Measurements from ENCODE around the gene CREG2. TPM values are rescaled to one million over a fixed set of nuclear protein-coding genes. Genes with fewer than 3 reads are reported as not detected.
A peak's percentile ranks its signal among the peaks of the same experiment; 100 is the strongest.

The CREG2 gene
- total and polyA plus RNA-seq, 2 donors (not counting 1 experiment from before 2014, with no cell fraction given): 0.10 TPM; not detected in 1

GRCh38 chr2:101329026-101329425 lies 58.3 kb downstream of the CREG2 start:
- ChIA-PET POLR2A (no interaction called here), CTCF (interaction anchor here (0.9 to 1.6 kb wide), 3 partner anchors 12 to 124 kb away, joined by 3 to 9 read pairs (median 3); no protein-coding TSS in a partner anchor)
- intact Hi-C loops (cut with micrococcal nuclease): no loop called here
- H3K4me1 Mint-ChIP-seq: no peaks in the 10 kb centered on the region
- Histone ChIP-seq H3K9ac (ENCODE audit: low read length) (no peak overlapping the region), H3K9me3 (ENCODE audit: control extremely low read depth in 1 of 3, control insufficient read depth in 2 of 3, insufficient read depth in 1 of 3, low read length in 2 of 3) (peaks cover 0 to 8% (median 0%) of the 10 kb centered on the region in 3 donors), H3K4me2 (replicated peaks; ENCODE audit: low read depth, low read length, poor library complexity, severe bottlenecking) (peak overlapping the region; percentile 41), H3K79me2 (ENCODE audit: control insufficient read depth, insufficient read depth, low read length) (no peaks in the 10 kb centered on the region), H2AFZ (ENCODE audit: insufficient read depth, low read depth, low read length, poor library complexity, severe bottlenecking) (no peak overlapping the region), H3K4me1 (ENCODE audit: control insufficient read depth in 2 of 2, insufficient read depth in 2 of 2, low read length in 2 of 2) (peaks cover 18 to 19% of the 10 kb centered on the region in 2 donors), H3K27ac (ENCODE audit: low read length in 2 of 2) (no peak overlapping the region), H4K20me1 (ENCODE audit: control insufficient read depth, insufficient read depth, low read length, poor library complexity, severe bottlenecking) (no peaks in the 10 kb centered on the region), H3K4me3 (ENCODE audit: control extremely low read depth in 1 of 5, extremely low read depth in 1 of 5, insufficient read depth in 1 of 5, low read depth in 2 of 5, low read length in 4 of 5) (no peak overlapping the region), H3K36me3 (replicated peaks in 1 of 2; ENCODE audit: control extremely low read depth in 1 of 2, control insufficient read depth in 1 of 2, extremely low read depth in 1 of 2, insufficient read depth in 2 of 2, low read length in 1 of 2) (no peaks in the 10 kb centered on the region), H3K27me3 (replicated peaks in 1 of 4; ENCODE audit: control extremely low read depth in 1 of 4, control insufficient read depth in 3 of 4, insufficient read depth in 4 of 4, low read length in 3 of 4) (no peaks in the 10 kb centered on the region)
- DNase-seq (no peak), ATAC-seq (ENCODE audit: low read depth) (no peak)
- H3K9me3 Mint-ChIP-seq (ENCODE audit: insufficient read depth): no peaks in the 10 kb centered on the region
- WGBS (ENCODE audit: insufficient coverage): no CpG with 5 or more reads among the region's 4 CpGs
- TF ChIP-seq EZH2 (IDR thresholded peaks at IDR 0.05; ENCODE audit: borderline replicate concordance, insufficient read depth, low read depth, low read length, poor library complexity, severe bottlenecking): no peak
- no peak for TF ChIP-seq CTCF (IDR thresholded peaks at IDR 0.05)
- no peak overlapping the region for H3K27ac Mint-ChIP-seq
- H3K27me3 Mint-ChIP-seq: no peaks in the 10 kb centered on the region
- no peak overlapping the region for H3K4me3 Mint-ChIP-seq

GRCh38 chr2:101328474-101329007 lies 58.8 kb downstream of the CREG2 start:
- Histone ChIP-seq H3K79me2 (ENCODE audit: control insufficient read depth, insufficient read depth, low read length) (no peaks in the 10 kb centered on the region), H3K9ac (ENCODE audit: low read length) (no peak overlapping the region), H3K4me3 (ENCODE audit: control extremely low read depth in 1 of 5, extremely low read depth in 1 of 5, insufficient read depth in 1 of 5, low read depth in 2 of 5, low read length in 4 of 5) (peak overlapping the region in 1 of 5 experiments; percentile 0), H3K27me3 (replicated peaks in 1 of 4; ENCODE audit: control extremely low read depth in 1 of 4, control insufficient read depth in 3 of 4, insufficient read depth in 4 of 4, low read length in 3 of 4) (no peaks in the 10 kb centered on the region), H3K36me3 (replicated peaks in 1 of 2; ENCODE audit: control extremely low read depth in 1 of 2, control insufficient read depth in 1 of 2, extremely low read depth in 1 of 2, insufficient read depth in 2 of 2, low read length in 1 of 2) (no peaks in the 10 kb centered on the region), H3K27ac (ENCODE audit: low read length in 2 of 2) (peak overlapping the region in 1 of 2 donors; percentile 22), H3K4me2 (replicated peaks; ENCODE audit: low read depth, low read length, poor library complexity, severe bottlenecking) (peak overlapping the region; percentile 41), H2AFZ (ENCODE audit: insufficient read depth, low read depth, low read length, poor library complexity, severe bottlenecking) (peak overlapping the region; percentile 49), H3K9me3 (ENCODE audit: control extremely low read depth in 1 of 3, control insufficient read depth in 2 of 3, insufficient read depth in 1 of 3, low read length in 2 of 3) (peaks cover 0 to 8% (median 0%) of the 10 kb centered on the region in 3 donors), H3K4me1 (ENCODE audit: control insufficient read depth in 2 of 2, insufficient read depth in 2 of 2, low read length in 2 of 2) (peaks cover 18 to 19% of the 10 kb centered on the region in 2 donors), H4K20me1 (ENCODE audit: control insufficient read depth, insufficient read depth, low read length, poor library complexity, severe bottlenecking) (no peaks in the 10 kb centered on the region)
- ATAC-seq (ENCODE audit: low read depth) (peak; percentile 24), DNase-seq (no peak)
- ChIA-PET CTCF (interaction anchor here (0.6 to 1.6 kb wide), 4 partner anchors 12 to 123 kb away, joined by 3 to 9 read pairs (median 4); no protein-coding TSS in a partner anchor), POLR2A (no interaction called here)
- H3K9me3 Mint-ChIP-seq (ENCODE audit: insufficient read depth): no peaks in the 10 kb centered on the region
- H3K4me1 Mint-ChIP-seq: no peaks in the 10 kb centered on the region
- intact Hi-C loops (cut with micrococcal nuclease): no loop called here
- WGBS (ENCODE audit: insufficient coverage): 0% methylated on average over 2 of the region's 3 CpGs
- no peak for TF ChIP-seq CTCF (IDR thresholded peaks at IDR 0.05)
- TF ChIP-seq EZH2 (IDR thresholded peaks at IDR 0.05; ENCODE audit: borderline replicate concordance, insufficient read depth, low read depth, low read length, poor library complexity, severe bottlenecking): no peak
- no peaks in the 10 kb centered on the region for H3K27me3 Mint-ChIP-seq
- no peak overlapping the region for H3K4me3 Mint-ChIP-seq
- no peak overlapping the region for H3K27ac Mint-ChIP-seq

All from B cell (primary cell).